IPS-11a (cell line): ENCODE data around the gene OGFOD2.

Experiments
- H3K4me3 ChIP-seq: one replicate; pipeline ENCODE4 v1.5.1; 2013; ENCODE audit warnings: low read depth, low read length, control low read depth

The OGFOD2 gene

DNA sequence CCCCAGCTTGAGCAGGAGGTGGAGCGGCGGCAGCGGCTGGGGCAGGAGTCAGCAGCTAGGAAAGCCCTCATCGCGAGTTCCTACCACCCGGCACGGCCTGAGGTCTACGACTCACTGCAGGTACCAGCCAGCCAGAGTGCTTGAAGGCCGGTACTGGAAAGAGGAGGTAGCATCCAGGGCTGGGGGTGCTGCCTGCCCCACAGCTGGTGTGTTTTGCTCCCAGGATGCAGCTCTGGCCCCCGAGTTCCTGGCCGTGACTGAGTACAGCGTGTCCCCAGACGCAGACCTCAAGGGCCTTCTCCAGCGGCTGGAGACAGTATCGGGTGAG is 1.6 kb downstream of the OGFOD2 start:
- no peak overlapping the region for H3K4me3 ChIP-seq

DNA sequence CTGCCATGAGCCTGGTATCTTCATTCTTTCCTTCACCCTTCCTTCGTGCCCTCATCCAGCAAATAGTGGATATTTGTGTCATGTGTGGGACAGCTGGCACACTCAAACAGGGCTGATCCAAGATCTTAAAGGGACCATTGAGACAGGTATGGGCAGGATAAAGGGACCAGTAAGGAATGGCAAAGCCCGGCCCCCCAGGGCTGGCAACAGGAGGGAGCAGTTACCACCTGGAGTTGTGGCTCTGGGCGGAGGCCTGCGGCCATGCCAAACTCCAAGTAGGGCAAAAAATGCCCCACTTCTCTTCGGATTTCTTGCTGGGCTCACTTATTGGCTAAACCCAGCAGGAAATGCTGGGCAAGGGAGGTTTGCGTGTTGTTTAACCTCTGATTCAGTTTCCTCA is 2.1 kb downstream of the OGFOD2 start:
- no peak overlapping the region for H3K4me3 ChIP-seq

DNA sequence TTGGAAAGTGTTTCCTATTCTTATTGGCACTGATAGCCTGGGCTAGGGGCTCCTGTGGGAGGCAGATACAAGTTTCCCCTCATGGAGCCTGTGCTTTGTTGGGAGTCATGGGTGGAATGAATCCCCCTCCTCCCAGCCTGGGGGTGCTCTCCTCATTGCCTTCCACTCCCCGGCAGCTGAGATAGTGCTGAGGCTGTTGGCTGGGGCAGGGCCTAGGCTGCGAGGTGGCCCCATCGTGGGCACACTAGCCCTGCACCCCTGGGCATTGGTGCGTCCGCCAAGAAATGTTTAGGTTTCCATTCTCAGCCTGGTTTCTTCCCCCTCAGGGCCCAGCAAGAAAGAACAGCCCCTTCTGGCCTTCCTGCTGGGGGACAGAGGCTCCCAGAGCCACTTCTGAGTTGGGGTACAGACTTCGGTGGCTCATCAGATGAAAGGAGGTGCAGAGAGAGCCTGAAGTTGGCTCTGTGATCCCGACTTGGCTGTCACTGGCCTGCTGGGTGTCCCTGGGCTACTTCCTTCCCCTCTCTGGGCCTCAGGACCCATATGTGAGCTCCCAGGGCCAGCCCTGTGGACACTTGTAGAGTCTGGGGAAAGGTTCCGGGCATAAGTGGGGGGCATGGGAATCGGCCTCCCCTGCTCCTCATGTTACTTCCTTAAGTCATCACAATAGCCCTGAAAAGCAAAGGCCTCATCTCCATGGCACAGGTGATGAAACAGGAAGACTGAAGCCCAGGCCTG is 2.8 kb downstream of the OGFOD2 start:
- H3K4me3 ChIP-seq = no peak overlapping the region

DNA sequence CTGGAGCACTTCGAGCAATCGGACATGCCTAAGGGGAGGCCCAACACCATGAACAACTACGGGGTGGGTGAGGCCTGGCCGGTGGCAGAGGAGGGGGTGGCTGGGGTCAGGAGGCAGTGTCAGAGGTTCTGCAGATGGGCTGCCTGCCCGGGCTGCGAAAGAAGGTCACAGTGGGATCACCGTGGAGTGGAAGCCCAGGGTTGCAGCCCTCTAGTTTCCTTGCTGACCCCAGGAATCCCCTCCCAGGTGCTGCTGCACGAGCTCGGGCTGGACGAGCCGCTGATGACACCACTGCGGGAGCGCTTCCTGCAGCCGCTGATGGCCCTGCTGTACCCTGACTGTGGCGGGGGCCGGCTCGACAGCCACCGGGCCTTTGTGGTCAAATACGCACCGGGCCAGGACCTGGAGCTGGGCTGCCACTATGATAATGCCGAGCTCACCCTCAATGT is 3.5 kb downstream of the OGFOD2 start:
- no peak overlapping the region for H3K4me3 ChIP-seq

DNA sequence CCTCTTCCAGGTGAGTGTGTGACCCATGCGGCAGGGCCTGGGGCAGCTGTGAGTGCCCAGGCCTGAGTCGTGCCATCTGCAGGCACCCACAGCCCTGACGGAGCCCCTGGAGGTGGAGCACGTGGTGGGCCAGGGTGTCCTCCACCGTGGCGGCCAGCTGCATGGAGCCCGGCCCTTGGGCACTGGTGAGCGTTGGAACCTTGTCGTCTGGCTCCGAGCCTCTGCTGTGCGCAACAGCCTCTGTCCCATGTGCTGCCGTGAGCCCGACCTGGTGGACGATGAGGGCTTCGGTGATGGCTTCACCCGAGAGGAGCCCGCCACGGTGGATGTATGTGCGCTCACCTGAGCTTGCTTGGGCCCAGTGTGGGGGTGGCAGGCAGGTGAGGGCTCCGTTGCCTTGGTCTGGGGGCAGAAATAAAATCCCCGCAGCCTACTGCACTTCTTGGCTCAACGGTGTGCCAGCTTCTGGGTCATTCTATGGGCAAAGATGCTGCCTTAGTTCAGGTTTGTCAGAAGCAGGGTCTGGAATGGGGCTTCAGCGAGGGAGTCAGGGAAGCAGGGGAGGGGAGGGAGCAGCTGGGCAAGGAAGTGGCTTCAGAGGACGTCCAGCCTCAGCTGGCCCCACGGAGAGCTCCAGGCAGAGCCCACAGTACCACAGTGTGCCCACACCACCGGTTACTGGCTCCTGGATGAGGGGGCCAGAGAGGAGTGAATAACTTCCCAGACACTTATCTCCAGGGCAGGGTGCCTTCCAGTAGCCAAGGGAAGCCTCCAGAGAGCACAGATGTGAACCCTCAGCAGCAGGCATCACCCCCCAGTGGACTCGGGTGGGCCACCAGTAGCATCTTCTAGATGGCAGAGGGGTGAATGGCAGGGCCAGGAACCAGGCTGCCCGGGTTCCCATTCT is 4.2 kb downstream of the OGFOD2 start:
- peak overlapping the region; percentile 85 for H3K4me3 ChIP-seq

DNA sequence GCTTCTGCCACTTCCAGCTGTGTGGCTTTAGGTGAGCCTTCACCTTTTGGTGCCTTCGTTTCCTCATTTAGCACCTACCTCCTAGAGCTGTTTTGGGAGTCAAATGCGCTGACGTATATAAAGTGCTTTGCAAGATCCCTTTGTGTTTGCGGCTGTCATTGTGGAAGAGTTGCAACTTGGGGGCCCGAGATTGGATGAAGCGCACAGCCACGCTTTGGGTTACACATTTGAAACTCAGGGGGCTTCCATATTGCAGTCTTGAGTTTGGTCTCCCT is 4.8 kb downstream of the OGFOD2 start:
- peak overlapping the region; percentile 85 for H3K4me3 ChIP-seq

DNA sequence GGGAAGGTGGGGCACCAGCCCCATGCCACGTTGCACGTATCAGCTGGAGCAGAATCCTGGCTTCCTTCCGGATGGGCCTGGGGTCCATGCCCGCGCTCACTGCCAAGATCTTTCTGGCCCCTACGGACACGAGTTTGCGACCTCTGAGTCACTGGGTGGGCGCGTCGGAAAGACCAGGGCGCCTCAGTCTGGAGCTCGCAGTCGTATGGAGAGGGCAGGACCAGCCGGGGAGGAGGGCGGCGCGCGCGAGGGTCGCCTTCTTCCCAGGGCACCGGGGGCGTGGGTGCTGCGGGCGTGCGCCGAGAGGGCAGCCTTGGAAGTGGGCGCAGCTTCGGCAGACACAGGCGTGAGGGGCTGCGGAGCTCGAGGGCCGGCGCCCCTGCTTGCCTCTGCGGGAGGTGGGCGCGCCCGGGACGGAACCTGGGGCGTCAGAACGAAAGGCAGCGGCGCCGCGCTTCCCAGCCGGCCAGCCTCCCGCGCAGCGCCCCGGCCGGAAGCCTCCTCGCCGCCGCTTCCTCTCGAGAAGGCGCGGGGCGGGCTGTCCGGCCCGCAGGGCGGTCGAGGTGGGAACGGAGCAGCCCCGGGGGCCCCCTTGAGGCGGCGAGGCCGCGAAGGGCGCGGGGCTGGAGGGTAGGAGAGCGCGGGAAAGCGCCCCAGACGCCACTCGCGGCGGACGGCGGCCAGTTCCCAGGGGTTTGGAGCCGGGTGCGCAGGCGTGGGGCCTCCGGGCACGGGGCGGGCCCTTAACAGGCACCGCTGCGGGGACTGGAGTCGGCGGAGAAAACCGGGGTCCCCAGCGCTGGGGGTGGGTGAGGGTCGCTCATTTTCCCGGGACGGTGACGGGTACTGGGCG is 5.4 kb downstream of the OGFOD2 start, which contains the start of gene ARL6IP4:
Gene ARL6IP4 (plus strand): TSS at position 499 of the 853 bp plus-strand sequence. CDS start 459 bp downstream, outside the sequence.
- peak within 1 kb of the TSS; percentile 85 for H3K4me3 ChIP-seq

DNA sequence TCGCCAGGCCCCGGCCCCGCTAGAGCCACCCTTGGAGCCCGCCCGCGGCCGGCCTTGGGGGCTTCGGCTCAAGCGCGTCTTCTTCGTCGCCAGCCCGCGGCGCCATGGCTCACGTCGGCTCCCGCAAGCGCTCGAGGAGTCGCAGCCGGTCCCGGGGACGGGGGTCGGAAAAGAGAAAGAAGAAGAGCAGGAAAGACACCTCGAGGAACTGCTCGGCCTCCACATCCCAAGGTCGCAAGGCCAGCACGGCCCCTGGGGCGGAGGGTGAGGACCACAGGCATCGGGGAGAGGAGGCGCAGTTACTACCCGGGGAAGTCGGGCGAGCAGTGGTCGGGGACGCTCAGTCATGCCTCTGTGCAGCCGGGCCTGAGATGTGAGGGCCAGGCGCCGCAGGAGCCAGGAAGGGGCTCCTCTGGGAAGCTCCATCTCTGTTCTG is 6.0 kb downstream of the OGFOD2 start:
- H3K4me3 ChIP-seq = peak overlapping the region; percentile 85

DNA sequence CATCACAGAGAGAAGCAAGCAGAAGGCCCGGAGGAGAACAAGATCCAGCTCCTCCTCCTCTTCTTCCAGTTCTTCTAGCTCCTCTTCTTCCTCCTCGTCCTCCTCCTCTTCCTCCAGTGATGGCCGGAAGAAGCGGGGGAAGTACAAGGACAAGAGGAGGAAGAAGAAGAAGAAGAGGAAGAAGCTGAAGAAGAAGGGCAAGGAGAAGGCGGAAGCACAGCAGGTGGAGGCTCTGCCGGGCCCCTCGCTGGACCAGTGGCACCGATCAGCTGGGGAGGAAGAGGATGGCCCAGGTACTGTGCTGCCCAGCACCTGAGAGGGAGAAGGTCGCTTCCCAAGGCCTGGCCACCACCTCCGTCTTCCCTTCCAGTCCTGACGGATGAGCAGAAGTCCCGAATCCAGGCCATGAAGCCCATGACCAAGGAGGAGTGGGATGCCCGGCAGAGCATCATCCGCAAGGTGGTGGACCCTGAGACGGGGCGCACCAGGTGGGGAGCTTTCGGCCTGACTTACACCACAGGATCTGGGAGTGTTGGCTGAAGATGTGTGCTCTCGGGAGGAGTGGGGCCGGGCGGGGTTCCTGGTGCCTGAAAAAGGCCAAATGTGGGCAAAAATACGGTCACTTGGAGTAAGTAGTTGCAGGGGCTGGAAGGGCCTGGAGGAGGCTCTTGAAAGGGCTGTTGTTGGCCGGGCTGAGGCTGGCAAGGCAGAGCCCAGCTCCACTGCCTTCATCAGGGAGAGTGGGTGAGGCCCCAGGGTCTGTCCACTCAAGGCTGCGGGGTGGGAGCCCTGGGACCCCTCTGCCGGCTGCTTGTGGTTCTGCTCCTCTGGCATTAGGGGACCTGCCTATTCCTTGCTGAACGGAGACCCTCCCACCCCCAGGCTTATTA is 6.8 kb downstream of the OGFOD2 start:
- H3K4me3 ChIP-seq = peak overlapping the region; percentile 85

DNA sequence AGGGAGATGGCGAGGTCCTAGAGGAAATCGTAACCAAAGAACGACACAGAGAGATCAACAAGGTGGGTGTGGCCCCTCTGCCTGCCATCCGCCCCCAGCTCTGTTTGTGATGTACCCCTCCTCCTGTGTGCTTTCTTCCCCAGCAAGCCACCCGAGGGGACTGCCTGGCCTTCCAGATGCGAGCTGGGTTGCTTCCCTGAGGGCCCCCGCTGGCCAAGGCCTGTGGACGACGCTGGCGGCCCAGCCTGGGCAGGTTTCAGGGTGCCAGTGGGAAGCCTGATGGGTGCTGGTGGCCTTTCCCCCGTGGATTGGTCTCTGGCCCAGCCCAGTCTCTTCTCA is 7.4 kb downstream of the OGFOD2 start:
- H3K4me3 ChIP-seq = no peak overlapping the region

DNA sequence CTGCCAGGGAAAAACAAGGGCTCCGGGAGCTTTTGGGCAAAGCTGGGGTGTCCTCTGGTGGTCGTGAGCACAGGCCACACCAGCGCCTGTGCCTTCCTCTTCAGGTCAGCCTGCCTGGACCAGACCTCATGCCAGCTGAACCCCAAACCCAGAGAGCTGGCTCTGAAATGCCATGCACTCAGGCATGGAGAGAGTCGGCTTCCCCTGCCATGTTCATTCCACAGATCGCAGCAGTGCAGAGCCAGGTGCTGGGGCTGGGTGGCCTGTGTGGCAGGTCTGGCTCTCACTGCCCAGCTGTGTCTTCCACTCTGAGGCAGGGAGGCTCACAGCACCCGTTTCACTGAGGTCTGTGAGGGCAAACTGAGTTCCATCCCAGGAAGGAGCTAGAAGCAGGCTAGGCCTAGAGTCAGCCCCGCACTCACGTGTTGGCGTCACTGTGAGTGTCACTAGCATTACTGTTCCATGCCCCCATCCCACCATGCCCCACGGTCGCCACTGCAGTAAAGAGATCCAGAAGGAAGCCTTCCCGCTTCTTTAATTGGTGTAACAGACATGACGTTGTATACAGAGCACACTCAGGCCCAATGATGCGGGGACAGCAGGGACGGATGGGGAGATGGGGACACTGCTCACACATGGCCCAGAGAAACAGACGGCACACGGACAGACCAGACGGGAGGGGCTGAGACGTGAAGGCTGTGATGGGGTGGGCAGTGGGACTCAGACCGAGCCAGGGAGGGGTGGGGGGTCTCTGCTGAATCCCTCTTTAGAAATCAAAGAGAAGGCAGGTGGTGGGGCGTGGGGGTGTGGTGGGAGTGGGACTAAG is 8.1 kb downstream of the OGFOD2 start:
- H3K4me3 ChIP-seq = no peak overlapping the region

DNA sequence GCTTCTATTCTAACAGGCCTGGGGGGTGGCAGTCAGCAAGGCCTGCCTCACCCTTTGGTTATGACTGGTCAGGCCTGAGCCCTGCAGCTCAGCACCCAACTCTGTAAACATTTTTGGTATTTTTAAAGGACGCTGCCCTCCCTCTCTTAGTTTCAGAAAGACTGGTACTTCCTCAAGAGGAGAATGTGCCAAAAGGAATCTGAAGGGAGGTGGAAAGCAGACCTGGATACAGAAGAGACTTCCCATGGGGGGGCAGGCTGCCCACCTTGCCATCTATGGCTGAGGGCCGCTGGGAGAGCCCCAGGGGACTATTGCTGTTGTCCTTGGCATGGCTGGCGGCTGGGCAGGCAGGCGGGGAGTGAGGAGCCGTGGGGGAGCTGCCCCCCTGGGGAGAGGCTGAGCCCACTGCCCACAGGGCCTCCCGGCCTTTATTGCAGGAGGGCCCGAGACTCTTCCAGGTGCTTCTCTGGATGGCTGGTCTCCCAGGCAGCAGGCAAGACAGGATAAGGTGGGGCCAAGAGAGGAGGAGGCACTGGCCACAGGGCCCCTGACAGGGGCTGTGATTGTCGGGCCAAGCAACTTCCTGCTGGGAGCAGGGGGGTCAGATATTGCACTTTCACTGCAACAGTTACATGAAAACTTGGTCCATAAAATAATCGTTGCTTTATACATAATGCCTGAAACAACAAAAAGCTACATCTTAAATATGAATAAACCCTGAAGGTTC is 8.9 kb downstream of the OGFOD2 start:
- no peak overlapping the region for H3K4me3 ChIP-seq

DNA sequence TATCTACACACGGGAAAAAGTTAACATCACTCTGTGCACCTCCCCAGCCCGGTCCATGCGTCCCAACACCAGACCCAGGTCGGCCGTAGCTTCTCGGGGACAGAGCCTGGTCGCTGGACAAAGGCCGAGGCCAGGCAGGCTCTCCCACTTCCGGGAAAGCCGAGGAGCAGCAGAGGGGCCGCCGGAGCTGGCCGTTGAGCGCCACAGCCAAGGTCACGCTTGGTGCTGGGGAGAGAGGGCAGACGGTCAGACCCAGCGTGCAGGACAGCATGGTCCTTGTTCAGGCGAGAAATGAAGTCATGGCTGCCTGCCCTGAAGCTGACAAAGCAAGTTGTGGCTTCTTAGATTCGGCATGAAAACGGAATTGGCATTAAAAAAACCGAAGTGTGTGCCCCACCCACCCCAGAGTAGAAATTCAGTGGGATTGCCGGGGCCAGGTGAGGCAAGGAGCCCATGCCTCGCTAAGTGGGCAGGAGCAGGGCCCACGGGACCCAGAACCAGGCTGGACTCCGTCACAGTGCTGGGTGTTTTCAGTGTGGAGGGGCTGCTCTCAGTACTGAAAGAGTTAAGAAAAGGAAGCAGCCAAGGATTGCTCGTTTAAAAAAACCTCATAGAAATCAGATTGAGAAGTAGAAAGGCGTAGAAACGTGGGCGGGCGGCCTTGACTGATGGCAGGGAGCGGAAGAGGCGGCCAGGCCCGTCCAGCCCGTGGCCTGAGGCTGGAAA is 9.7 kb downstream of the OGFOD2 start:
- H3K4me3 ChIP-seq = no peak overlapping the region

DNA sequence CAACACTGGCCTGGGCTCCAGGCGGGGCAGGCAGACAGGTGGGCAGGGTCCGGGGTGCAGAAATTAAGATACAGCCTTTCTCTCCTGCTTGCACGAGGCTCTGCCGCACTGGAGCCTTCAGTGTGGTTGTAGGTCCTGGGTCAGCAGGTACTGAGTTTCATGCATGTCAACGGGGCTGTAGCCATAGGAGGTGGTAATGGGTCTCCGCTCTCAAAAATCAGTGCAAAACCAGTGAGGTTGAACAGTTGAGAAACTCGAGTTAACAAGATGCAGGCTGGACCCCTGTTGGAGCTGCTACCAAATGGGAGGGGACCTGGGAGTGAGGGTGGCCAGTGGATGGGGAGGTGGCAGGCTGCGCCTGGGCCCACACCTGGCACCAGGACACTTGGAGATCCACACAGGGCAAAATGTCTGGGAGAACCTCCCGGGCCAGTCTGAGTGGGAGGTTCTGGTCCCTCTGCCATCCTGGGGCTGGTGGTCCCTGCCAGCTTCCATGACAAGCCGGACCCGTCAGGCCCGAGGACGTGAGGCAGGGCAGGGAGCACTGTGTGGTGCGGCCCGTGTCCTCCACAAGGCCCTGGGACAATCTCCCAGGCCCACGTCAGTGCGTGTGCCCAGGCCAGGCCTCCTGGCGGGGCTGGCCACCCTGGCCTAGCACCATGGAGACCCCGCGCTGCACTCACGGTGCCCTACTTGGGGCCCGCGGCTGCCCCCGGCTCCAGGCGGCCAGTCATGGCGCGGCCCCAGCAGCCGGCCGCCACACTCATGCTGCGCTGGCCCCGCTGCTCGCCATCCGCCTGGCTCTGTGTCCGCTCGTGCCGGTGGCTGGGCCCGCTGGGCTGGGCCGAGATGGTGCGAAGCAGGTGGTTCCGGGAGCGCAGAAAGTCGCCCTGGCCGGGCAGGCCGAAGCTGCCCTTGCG is 10.6 kb downstream of the OGFOD2 start:
- H3K4me3 ChIP-seq = no peak overlapping the region

DNA sequence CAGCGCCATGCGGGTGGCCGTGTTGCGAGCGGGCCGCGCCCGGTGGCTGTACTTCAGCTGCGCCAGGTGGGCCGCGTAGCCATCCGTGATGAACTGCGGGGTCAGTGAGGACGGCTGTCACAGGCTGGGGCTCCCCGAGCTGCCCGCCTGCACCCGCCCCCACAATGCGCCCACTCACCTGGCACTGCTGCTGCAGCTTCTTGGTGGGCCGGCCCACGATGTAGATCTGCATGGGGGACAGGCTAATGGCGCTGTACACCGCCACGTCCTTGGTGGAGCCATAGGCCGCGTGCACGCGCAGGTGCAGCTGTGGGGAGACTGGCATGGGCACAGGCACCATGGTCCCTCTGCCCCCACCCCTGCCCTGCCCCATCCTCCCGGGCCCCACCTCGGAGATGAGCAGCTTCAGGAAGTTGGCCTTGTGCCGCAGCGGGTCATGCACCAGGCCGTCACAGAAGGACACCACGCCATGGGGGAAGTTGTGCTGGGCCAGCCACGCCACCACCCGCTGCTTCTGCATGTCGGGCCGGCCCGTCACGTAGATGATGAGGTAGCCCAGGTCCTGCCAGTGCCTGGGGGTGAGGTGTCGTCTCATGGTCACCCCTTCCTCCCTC is 11.3 kb downstream of the OGFOD2 start:
- no peak overlapping the region for H3K4me3 ChIP-seq

DNA sequence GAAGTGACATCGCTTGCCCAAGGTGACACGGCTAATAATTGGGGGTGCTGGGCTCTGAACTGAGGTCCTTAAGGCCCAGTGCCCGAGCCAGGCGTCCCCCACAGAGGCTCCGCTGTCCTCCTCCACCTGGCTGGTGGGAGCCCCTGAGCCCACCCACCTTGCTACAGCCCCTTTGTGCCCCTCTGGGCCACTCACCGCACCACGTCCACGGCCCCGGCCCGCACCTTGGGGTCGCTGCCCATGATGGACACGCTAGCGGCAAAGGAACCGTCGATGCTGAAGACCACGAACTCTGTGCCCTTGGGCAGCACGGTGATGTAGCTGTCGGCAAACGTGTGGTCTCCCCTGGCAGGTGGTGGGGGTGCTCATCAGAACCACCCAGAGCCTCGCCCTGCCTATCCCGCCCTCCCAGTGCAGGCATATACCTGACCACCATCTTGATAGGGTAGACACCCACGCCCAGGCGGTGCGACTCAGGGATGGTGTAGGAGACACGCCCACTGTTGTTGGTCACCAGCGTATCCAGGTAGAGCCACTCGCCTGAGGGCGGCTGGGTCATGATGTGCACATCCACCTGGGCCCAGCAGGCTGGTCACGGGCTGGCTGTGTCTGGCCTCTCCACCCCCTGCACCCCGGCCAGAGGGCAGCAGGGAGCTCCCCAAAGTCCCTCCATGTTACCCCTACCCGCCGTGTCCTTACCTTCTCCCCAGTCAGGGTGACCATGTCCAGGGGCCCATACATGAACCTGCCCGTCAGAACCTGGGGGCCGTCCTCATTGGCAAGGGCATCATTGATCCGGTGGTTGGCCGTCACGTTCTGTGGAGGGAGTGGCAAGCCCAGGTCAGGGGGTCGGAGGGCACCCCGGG is 12.3 kb downstream of the OGFOD2 start:
- no peak overlapping the region for H3K4me3 ChIP-seq
